Glutamatergic neuron (in vitro differentiated cells): ENCODE measurements around the gene ADO. TPM values are rescaled to one million over a fixed set of nuclear protein-coding genes. Genes with fewer than 3 reads are reported as not detected.

Source experiments
- DNase-seq: peaks from one replicate; pipeline ENCODE4 v3.0.0; 2022
- H3K27ac Mint-ChIP-seq: one replicate; pipeline ENCODE4 v1.8.0; 2020; ENCODE audit warnings: mild to moderate bottlenecking, mixed read lengths, inconsistent platforms; ENCODE audit not compliant: unreplicated experiment
- H3K27me3 Mint-ChIP-seq: one replicate; pipeline ENCODE4 v1.8.0; 2020; ENCODE audit warnings: mild to moderate bottlenecking, moderate library complexity, mixed read lengths, inconsistent platforms; ENCODE audit not compliant: unreplicated experiment
- H3K36me3 Mint-ChIP-seq: one replicate; pipeline ENCODE4 v1.8.0; 2020; ENCODE audit warnings: mild to moderate bottlenecking, mixed read lengths, inconsistent platforms; ENCODE audit not compliant: unreplicated experiment
- H3K4me1 Mint-ChIP-seq: one replicate; pipeline ENCODE4 v1.8.0; 2020; ENCODE audit warnings: mild to moderate bottlenecking, low read depth, mixed read lengths, inconsistent platforms; ENCODE audit not compliant: unreplicated experiment
- H3K4me3 Mint-ChIP-seq: one replicate; pipeline ENCODE4 v1.8.0; 2020; ENCODE audit warnings: mild to moderate bottlenecking, mixed read lengths, inconsistent platforms; ENCODE audit not compliant: unreplicated experiment
- H3K9me3 Mint-ChIP-seq: one replicate; pipeline ENCODE4 v1.8.0; 2020; ENCODE audit warnings: mild to moderate bottlenecking, moderate library complexity, mixed read lengths, inconsistent platforms; ENCODE audit not compliant: unreplicated experiment
- CTCF ChIP-seq: fragments of 200-600 bp; sonication (generic); IDR thresholded peaks from one replicate; pipeline ENCODE4 v1.5.0; 2021; ENCODE audit not compliant: partially characterized antibody, unreplicated experiment
- total RNA-seq: library from RNA; stranded (reverse); fragmentation: NEBNext Ultra II Directional; extraction: Animal tissue kit (Norgen Biotek cat#: 25700); gene quantifications from one replicate; pipeline ENCODE4 v1.2.1, GENCODE V29; 2021; ENCODE audit not compliant: unreplicated experiment

ADO gene
- total RNA-seq, 1 donor from 2014 or later = 32.5 TPM

DNA sequence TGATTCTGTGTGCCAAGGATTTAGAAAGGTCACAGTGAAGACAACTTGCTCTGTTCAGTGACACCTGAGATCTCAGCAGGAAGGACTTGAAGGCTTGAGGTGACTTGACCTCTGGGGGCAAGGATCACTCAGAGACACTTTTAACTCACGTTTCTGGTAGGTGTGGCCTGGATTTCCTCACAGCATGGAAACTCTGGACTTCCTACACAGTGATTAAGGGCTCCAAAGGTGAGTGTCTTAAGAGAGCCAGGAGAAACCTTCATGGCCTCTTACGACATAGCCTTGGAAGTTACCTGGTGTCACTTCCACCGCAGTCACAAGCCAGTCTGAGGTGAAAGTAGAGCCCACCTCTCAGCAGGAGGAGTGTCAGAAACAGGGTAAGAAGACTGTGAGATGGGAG, 38.1 kb upstream of the ADO start:
- Mint-ChIP-seq H3K4me1 (no peaks in the 10 kb centered on the region), H3K4me3 (no peak overlapping the region), H3K36me3 (no peaks in the 10 kb centered on the region), H3K27me3 (peaks cover 4% of the 10 kb centered on the region), H3K27ac (no peak overlapping the region), H3K9me3 (no peaks in the 10 kb centered on the region)
- TF ChIP-seq CTCF = no peak
- DNase-seq = no peak

- DNase-seq = no peak
- Mint-ChIP-seq H3K36me3 (no peaks in the 10 kb centered on the region), H3K27ac (no peak overlapping the region), H3K4me1 (peaks cover 2% of the 10 kb centered on the region), H3K9me3 (no peaks in the 10 kb centered on the region), H3K27me3 (no peaks in the 10 kb centered on the region), H3K4me3 (no peak overlapping the region)
- TF ChIP-seq CTCF = no peak
These were observed 34.8 kb upstream of the ADO start for GRCh38 chr10:62769574-62770242.

DNA sequence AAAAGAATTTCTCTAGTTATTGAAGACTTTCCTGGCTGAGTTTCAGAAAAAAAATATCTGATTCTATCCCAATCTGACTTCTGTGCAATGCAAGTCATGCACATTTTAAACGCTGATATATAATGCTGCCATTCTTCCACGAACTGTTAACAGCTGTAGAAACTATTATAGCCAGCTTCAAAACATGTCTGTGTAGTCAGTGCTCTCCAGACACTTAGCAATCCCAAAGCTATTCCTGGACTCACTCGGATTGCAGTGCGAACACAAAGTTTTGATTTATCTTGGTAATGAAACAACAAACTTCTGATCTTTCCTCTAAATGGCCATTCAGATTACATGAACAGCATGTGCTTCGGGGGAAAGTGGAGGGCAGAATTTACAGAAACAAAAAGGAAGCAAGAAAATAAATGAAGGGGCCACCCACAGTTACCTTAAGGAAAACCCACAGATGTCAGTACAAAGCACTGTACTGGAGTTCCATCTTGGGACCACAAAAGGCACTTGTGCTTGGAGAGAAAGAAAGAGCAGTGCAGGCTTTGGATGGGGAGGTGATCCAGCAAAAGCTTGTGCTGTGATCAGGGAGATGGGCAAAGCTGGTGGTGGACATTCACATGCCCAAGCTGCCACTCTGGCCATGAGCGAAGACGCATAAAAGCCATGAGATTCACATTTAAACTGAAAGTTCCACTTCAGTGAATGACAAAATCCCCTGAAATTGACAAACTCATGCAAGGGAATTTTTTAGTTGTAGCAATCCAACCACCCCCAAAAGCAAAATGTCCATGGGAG, 32.1 kb upstream of the ADO start:
- no peak overlapping the region for H3K4me3 Mint-ChIP-seq

GRCh38 chr10:62778125-62778524, 26.4 kb upstream of the ADO start:
- no peak for DNase-seq
- Mint-ChIP-seq H3K36me3 (no peaks in the 10 kb centered on the region), H3K4me3 (no peak overlapping the region), H3K27ac (no peak overlapping the region), H3K27me3 (no peaks in the 10 kb centered on the region), H3K9me3 (no peaks in the 10 kb centered on the region), H3K4me1 (no peaks in the 10 kb centered on the region)
- no peak for TF ChIP-seq CTCF

More for the DNA sequence above, 32.1 kb upstream of the ADO start:
- no peak for DNase-seq
- H3K27me3 Mint-ChIP-seq = no peaks in the 10 kb centered on the region
- no peaks in the 10 kb centered on the region for H3K36me3 Mint-ChIP-seq
- peaks cover 2% of the 10 kb centered on the region for H3K4me1 Mint-ChIP-seq
- no peak overlapping the region for H3K27ac Mint-ChIP-seq
- TF ChIP-seq CTCF = no peak
- H3K9me3 Mint-ChIP-seq = no peaks in the 10 kb centered on the region
